Regular cardiac myocyte (primary cell): Measurements from ENCODE around the gene PSMB3. TPM values are rescaled to one million over a fixed set of nuclear protein-coding genes. Genes with fewer than 3 reads are reported as not detected.

Experiments used
- total RNA-seq: library from RNA; depleted of rRNA; stranded (reverse); fragments of >200 nt; gene quantifications from 2 replicates; pipeline ENCODE4 v1.2.3, GENCODE V29; 2014

The PSMB3 gene
- total RNA-seq, result 157 and 293 TPM in 2 replicates

DNA sequence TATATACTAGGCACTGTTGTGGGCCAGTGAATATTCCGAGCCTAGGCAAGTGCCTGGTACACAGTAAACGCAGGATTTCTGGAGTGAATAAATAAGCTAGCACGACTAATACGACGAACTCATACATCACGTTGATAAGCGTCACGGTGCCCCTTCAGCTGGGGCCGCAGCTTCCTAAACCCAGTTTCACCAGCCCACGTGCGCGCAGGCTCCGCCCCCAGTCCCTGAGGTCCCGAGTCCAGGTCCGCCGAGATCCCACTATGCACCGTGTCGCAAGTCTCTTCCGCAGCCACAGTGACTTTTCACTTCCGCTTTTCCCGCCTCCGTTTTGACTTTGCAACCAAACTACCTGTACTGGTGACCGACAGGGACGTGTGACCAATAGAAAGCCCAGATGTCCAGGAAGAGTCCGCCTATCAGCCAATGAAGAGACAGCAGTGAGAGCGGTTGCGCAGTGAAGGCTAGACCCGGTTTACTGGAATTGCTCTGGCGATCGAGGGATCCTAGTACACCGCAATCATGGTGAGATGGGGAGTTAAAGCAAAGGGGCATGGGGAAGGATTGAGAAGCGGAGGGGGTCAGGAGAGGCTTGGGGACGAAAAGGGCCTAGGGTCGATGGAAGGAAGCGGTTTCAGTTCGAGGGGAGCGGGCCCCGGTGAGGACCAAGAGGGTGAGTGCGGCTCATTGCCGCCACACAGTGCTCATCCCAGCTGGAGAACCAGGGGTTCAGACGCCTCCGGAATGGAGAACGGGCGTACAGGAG lies at the start of gene PSMB3:
PSMB3 (plus strand) TSS at position 434 of the 763 bp plus-strand sequence; CDS start at position 520, 86 bp downstream.

DNA sequence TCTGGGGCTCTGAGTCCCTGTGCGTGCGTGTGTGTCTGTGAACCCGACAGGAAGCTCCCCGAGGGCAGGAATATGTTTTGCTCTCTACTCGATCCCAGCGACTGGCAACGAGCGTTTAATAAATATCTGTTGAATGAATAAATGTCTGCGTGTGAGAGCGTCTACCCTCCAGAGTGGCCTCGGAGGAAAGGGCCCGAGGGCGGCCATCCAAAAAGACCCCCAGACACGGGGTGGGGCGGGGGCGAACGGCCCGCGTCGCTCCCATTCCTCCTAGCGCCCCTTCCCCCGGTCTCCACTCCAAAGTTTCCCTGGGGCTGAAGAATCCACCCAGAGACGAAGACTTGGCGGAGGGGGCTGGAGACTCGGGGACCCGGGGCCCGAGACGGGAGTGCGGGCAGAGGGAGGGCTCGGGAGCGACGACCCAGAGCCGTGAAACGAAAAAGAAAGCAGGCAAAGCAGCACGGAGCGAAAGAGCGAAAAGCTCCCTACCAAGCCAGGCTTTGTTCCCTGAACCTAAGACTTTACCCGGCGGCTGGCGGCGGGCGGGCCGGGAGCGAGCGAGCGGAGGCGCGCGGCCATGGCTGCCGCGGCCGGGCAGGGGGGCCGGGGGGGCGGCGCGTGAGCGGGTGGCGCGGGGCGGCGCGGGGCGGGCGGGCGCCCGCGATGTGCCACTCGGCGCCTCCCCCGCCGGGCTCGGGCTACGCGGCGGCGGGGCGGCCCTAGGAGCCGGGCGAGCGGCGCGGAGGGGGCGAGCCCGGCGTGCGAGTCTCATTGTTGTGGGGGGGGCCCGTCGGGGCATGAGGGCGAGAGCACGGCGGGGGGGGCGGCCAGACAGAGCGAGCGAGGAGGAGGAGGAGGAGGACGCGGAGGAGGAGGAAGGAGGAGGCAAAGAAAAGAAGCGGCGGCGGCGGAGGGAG lies 47.7 kb upstream of the PSMB3 start, which contains the start of gene MLLT6:
MLLT6 (plus strand) TSS at position 668 of the 917 bp plus-strand sequence. CDS start 360 bp downstream, outside the sequence.

DNA sequence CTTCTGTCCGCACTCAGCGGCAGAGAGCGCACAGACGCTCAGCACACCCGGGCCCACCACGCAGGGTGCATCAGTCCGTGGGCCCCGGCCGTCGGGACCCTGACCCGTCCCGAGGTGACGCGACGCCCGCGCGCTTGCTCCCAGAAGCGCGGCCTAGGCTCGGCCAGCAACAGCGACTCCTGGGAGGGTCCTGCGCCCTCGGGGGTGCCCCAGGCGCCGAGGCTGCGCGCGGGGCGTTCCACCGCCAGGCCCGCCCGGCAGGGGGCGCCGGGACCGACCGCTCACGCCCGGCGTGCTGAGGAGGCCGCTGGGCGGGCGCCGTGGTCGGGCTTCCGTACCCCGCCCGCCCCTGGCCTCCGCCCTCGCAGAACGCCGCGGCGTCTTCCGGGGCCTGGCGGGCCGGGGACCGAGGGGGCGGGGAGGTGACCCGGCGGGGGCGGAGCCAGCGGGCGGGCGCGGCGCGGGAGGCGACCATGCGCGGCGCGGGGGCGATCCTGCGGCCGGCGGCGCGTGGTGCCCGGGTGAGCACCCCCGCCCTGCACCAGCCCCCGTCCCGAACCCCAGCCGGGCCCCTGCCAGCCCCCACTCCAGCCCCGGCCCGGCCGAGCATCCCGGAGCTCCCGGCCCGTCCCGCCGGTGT lies 22.5 kb upstream of the PSMB3 start, which contains the start of gene CISD3:
CISD3 (plus strand) TSS at position 456 of the 640 bp plus-strand sequence; CDS start at position 474, 18 bp downstream.

GRCh38 chr17:38748149-38748891 lies 4.2 kb upstream of the PSMB3 start, which contains the start of gene PCGF2:
Gene PCGF2, minus strand, starts transcription at chr17:38748336. Its CDS starts 7,934 bp downstream, at chr17:38740402.

GRCh38 chr17:38799501-38800236 lies 47.1 kb downstream of the PSMB3 start, which contains the start of gene PIP4K2B:
Gene PIP4K2B, minus strand, starts transcription at chr17:38799556. Its CDS starts 132 bp downstream, at chr17:38799424.

Other genes starting within 250 kb of the PSMB3 start
- gene SRCIN1, start 146.8 kb upstream of the PSMB3 start, total RNA-seq, result under 0.01 TPM in 1 of 2 replicates, not detected in the other
- gene EPOP, start 77.8 kb upstream of the PSMB3 start, total RNA-seq, result 1.1 and 1.5 TPM in 2 replicates
- gene MLLT6, start 47.5 kb upstream of the PSMB3 start, total RNA-seq, result 15.7 and 25.4 TPM in 2 replicates
- 3.9 and 11.1 TPM in 2 replicates for gene CISD3, start 22.4 kb upstream of the PSMB3 start, total RNA-seq
- 1.7 and 1.9 TPM in 2 replicates for gene PCGF2, start 4.4 kb upstream of the PSMB3 start, total RNA-seq
- 68.8 and 87.6 TPM in 2 replicates for gene PIP4K2B, start 46.8 kb downstream of the PSMB3 start, total RNA-seq
- 6.8 and 9.6 TPM in 2 replicates for gene CWC25, start 72.6 kb downstream of the PSMB3 start, total RNA-seq
- gene RPL23, start 101.0 kb downstream of the PSMB3 start, total RNA-seq, result 1,598 and 1,625 TPM in 2 replicates
- 138 and 228 TPM in 2 replicates for gene LASP1, start 117.3 kb downstream of the PSMB3 start, total RNA-seq
- not detected in 2 replicates for gene FBXO47, start 214.7 kb downstream of the PSMB3 start, total RNA-seq